HL-60 (cell line): ENCODE data around the gene IPO5.

Experiments used
- DNase-seq, 2 experiments: peaks; one replicate each; pipeline ENCODE4 v3.0.0-alpha.2; 2010 to 2020; ENCODE audit warnings: low read depth in 1 of 2, low spot score in 1 of 2
- H3K27ac ChIP-seq: fragments of 250-450 bp; sonication (Bioruptor Pico); replicated peaks from 2 replicates; pipeline ENCODE4 v1.5.1; 2020; ENCODE audit warnings: mild to moderate bottlenecking, moderate library complexity
- H3K27me3 ChIP-seq: fragments of 250-450 bp; sonication (Bioruptor Pico); 2 replicates; pipeline ENCODE4 v1.5.1; 2021; ENCODE audit warnings: mild to moderate bottlenecking, moderate library complexity; ENCODE audit not compliant: insufficient read depth, poor library complexity, severe bottlenecking
- H3K4me3 ChIP-seq: replicated peaks from 2 replicates; pipeline ENCODE4 v1.5.1; 2011; ENCODE audit warnings: mild to moderate bottlenecking, control low read depth, low read length; ENCODE audit not compliant: insufficient read depth
- CTCF ChIP-seq: IDR thresholded peaks from one replicate; pipeline ENCODE4 v1.5.1; 2011; ENCODE audit warnings: low read length, control low read depth, inconsistent platforms; ENCODE audit not compliant: insufficient read depth
- GABPA ChIP-seq: IDR thresholded peaks from 2 replicates; pipeline ENCODE4 v1.6.1; 2012; ENCODE audit warnings: low read depth
- POLR2AphosphoS5 ChIP-seq: IDR thresholded peaks from 2 replicates; pipeline ENCODE4 v1.6.1; 2012; ENCODE audit warnings: low read depth
- SPI1 ChIP-seq: IDR thresholded peaks from 2 replicates; pipeline ENCODE4 v1.6.1; 2012; ENCODE audit warnings: low read depth, mild to moderate bottlenecking, borderline replicate concordance
- TF ChIP-seq, protein P1 (sequence below): IDR thresholded peaks from 2 replicates; pipeline ENCODE4 v1.6.1; 2012; ENCODE audit warnings: low read depth; ENCODE audit not compliant: insufficient replicate concordance

Gene IPO5

GRCh38 chr13:97913206-97913605 is 40.3 kb upstream of the IPO5 start:
- Histone ChIP-seq H3K4me3 (no peak overlapping the region), H3K27ac (no peak overlapping the region), H3K27me3 (peaks cover 8% of the 10 kb centered on the region)
- TF ChIP-seq POLR2AphosphoS5 (no peak), CTCF (no peak), GABPA (no peak), SPI1 (no peak)
- TF ChIP-seq, protein P1, sequence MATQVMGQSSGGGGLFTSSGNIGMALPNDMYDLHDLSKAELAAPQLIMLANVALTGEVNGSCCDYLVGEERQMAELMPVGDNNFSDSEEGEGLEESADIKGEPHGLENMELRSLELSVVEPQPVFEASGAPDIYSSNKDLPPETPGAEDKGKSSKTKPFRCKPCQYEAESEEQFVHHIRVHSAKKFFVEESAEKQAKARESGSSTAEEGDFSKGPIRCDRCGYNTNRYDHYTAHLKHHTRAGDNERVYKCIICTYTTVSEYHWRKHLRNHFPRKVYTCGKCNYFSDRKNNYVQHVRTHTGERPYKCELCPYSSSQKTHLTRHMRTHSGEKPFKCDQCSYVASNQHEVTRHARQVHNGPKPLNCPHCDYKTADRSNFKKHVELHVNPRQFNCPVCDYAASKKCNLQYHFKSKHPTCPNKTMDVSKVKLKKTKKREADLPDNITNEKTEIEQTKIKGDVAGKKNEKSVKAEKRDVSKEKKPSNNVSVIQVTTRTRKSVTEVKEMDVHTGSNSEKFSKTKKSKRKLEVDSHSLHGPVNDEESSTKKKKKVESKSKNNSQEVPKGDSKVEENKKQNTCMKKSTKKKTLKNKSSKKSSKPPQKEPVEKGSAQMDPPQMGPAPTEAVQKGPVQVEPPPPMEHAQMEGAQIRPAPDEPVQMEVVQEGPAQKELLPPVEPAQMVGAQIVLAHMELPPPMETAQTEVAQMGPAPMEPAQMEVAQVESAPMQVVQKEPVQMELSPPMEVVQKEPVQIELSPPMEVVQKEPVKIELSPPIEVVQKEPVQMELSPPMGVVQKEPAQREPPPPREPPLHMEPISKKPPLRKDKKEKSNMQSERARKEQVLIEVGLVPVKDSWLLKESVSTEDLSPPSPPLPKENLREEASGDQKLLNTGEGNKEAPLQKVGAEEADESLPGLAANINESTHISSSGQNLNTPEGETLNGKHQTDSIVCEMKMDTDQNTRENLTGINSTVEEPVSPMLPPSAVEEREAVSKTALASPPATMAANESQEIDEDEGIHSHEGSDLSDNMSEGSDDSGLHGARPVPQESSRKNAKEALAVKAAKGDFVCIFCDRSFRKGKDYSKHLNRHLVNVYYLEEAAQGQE = no peak
- no peak for DNase-seq

GRCh38 chr13:97914540-97914939 is 38.9 kb upstream of the IPO5 start:
- Histone ChIP-seq H3K27me3 (no peaks in the 10 kb centered on the region), H3K27ac (no peak overlapping the region), H3K4me3 (no peak overlapping the region)
- TF ChIP-seq GABPA (no peak), SPI1 (no peak), CTCF (no peak), POLR2AphosphoS5 (no peak)
- TF ChIP-seq, protein P1 = no peak
- no peak for DNase-seq

DNA sequence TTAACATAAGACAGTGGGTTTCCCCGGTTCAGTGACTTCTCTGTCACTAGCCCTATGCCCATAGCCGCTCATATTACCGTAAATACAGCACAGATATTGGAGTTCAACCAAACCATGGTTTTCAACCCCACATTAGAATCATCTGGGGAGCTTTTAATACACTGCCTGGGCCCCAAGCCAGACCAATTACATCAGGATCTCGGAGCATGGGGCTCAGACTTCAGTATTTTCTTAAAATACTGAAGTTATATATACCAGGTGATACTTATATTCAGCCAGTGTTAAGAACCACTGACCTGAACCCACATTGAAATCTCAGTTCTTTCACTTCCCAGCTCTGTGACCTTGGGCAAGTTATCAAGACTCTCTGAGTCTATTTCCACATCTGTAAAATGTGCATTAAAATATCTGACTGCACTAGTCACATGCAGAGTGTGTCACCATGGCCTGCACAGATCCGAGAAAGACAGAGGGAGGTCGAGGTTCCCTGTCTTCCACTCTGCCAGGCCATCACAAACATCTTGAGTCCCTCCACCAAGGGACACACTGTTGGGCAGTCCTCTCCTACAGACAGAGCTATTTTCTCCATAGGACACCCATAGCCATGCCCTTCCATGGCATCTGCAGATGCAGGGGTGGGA is 32.2 kb upstream of the IPO5 start:
- TF ChIP-seq SPI1 (no peak), CTCF (no peak), POLR2AphosphoS5 (no peak), GABPA (no peak)
- TF ChIP-seq, protein P1 = no peak
- Histone ChIP-seq H3K27ac (no peak overlapping the region), H3K27me3 (no peaks in the 10 kb centered on the region), H3K4me3 (no peak overlapping the region)
- no peak for DNase-seq
